Measurements from ENCODE around the gene TAS2R8.

DNA sequence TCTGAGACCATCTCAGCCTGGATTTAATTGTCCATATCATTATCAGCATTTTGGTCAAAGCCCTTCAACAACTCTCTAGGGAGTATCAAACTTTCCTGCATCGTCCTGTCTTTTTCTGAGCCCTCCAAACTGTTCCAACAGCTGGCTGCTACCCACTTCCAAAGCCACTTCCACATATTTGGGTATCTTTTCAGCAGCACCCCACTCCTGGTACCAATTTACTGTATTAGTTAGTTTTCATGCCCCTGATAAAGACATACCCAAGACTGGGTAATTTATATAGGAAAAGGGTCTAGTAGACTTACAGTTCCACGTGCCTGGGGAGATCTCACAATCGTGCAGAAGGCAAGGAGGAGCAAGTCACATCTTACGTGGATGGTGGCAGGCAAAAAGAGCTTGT is 50.9 kb downstream of the TAS2R8 start:
- no peak for TF ChIP-seq YY1 (IDR thresholded peaks at IDR 0.05; ENCODE audit: insufficient read depth, insufficient read length)
- no peak for TF ChIP-seq ZNF274 (IDR thresholded peaks at IDR 0.05; ENCODE audit: low read depth, low read length)
- TF ChIP-seq SUZ12 (IDR thresholded peaks at IDR 0.05; ENCODE audit: extremely low read depth, insufficient read depth, insufficient read length): no peak
